HG03354 (cell line): ENCODE results near the gene P2RY11.

Experiments used
- ATAC-seq: cut with Tn5 transposase; IDR thresholded peaks from one replicate; pipeline ENCODE4 v1.9.1; 2021; ENCODE audit warnings: mild to moderate bottlenecking; ENCODE audit not compliant: unreplicated experiment, poor library complexity, severe bottlenecking

Gene P2RY11

DNA sequence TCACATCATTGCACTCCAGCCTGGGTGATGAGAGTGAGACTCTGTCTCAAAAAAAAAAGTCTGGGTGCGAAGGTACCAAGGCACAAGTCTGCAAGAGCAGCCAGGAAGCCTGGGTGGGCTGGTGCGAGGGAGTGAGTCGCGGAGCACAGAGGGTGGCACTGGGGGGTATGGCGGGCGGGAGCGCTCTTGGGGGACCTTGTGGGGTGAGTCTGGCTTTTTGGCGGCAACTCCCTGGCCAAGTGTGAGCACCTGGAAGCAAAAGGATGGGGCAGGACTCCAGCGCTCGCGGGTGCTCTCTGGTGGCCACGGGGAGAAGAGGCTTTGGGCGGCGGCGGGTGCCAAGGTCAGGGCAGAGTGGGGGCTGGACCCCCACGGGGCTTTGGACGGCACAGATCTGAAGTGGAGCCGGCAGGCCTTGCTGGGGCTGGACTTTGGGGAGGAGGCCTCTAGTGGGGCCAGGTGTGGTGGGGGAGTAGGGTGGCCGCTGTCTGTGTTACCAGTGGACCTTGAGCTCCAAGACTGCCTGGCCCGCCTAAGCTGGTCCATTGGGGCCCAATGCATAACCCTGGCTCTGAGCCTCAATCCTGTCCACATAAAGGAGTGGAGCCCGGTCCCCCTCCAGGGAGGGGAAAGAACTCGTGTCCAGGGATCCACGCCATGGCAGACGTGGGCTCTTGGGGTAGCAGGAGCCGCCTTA, 1.6 kb downstream of the P2RY11 start:
- ATAC-seq: no peak

DNA sequence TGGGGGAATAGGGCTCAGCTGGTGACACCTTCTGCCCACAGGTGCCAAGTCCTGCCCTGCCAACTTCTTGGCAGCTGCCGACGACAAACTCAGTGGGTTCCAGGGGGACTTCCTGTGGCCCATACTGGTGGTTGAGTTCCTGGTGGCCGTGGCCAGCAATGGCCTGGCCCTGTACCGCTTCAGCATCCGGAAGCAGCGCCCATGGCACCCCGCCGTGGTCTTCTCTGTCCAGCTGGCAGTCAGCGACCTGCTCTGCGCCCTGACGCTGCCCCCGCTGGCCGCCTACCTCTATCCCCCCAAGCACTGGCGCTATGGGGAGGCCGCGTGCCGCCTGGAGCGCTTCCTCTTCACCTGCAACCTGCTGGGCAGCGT, 2.1 kb downstream of the P2RY11 start:
- no peak for ATAC-seq

DNA sequence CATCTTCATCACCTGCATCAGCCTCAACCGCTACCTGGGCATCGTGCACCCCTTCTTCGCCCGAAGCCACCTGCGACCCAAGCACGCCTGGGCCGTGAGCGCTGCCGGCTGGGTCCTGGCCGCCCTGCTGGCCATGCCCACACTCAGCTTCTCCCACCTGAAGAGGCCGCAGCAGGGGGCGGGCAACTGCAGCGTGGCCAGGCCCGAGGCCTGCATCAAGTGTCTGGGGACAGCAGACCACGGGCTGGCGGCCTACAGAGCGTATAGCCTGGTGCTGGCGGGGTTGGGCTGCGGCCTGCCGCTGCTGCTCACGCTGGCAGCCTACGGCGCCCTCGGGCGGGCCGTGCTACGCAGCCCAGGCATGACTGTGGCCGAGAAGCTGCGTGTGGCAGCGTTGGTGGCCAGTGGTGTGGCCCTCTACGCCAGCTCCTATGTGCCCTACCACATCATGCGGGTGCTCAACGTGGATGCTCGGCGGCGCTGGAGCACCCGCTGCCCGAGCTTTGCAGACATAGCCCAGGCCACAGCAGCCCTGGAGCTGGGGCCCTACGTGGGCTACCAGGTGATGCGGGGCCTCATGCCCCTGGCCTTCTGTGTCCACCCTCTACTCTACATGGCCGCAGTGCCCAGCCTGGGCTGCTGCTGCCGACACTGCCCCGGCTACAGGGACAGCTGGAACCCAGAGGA, 2.6 kb downstream of the P2RY11 start:
- no peak for ATAC-seq

DNA sequence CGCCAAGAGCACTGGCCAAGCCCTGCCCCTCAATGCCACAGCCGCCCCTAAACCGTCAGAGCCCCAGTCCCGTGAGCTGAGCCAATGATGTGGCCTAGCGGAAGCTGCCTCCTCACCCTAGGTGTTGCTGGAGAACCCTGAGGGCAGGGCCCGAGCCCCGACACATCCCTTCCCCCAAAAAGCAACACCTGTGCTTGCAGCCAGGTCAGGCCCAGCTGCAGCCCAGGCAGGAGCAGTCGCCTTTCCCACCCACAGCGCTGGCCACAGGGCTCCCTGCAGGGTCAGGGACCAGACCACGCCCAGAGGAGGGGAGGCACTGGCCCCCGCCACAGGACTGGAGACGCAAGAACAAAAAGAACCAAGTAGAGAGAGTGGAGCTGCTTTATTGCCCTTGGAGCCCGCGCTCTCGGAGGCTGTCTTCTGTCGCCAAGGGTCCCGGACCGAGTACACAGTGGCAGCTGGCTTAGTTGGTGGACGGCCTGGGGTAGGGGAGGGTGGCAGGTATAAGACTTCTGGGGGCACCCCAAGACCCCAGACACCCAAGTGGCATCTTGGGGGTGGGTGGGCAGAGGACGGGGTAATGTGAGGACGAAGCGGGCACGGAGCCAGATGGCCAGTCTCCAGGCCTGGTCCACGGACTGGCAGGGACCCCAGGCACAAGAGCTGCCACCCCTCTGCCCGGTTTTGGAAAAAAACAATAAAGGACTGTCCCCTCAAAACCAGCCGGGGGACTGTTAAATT, 3.3 kb downstream of the P2RY11 start:
- no peak for ATAC-seq

DNA sequence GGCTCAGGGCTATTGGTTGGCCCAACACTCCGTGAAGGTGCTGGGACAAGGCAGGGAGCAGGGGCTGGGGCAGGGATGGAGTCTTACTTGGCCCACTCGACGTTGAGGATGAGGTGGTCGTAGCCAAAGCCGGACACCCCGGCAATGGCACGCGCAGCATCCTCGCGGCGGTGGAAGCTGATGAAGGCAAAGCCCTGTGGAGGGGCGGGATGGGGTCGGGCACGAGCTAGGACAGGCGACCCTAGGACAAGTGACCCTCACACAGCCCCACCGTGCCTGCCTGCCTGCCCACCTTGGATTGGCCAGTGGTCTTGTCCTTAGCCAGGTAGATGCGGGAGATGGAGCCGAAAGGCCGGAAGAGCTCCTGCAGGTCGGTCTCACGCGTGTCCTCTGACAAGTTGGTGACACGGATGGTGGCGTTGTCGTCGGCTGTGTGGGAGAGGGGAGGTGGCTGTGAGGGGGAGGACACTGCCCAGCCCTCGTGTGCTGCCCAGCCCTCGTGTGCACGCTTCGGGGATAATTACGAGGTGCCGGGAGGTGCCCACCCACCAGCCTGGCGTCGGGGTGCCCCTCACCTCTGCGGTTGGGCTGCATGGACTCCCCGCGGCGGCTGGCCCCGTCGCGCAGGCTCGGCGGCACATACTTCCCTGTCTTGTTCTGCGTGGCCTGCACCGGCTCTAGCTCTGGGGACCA, 4.0 kb downstream of the P2RY11 start:
- ATAC-seq: no peak

DNA sequence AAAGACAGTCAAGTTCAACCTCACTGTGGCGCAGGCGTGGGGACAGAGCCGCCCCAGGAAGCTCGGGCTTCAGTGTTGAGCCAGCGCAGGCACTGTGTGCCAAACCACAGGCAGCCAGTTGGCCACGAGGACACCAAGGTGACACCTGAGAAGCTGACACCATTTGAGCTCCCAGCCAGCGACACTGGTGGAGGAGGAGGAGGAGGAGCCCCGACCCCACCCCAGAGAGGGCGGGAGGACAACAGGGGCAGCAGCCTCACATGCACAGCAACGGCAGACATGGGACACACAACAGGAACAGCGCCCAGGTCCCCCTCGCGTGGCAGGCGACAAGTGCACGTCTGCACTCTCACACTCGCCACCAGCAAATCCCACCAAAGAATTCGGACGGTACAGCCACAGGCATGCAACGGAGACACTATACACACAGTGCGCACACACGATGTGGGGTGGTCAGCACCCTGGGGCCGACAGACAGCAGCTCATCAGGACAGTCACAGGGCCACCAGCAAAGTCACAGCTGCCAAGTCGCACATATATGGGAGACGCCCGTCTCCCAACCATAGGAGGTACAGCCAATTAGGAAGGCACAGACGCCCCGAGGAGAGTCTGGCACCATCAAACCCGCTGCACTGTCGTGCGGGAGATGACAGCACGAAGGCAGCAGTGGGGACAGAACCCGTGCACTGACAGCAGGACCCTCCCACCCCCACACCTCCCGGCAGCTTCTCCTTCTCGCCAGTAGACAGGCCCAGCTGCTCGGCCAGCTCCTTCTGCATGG, 4.8 kb downstream of the P2RY11 start:
- ATAC-seq: no peak

DNA sequence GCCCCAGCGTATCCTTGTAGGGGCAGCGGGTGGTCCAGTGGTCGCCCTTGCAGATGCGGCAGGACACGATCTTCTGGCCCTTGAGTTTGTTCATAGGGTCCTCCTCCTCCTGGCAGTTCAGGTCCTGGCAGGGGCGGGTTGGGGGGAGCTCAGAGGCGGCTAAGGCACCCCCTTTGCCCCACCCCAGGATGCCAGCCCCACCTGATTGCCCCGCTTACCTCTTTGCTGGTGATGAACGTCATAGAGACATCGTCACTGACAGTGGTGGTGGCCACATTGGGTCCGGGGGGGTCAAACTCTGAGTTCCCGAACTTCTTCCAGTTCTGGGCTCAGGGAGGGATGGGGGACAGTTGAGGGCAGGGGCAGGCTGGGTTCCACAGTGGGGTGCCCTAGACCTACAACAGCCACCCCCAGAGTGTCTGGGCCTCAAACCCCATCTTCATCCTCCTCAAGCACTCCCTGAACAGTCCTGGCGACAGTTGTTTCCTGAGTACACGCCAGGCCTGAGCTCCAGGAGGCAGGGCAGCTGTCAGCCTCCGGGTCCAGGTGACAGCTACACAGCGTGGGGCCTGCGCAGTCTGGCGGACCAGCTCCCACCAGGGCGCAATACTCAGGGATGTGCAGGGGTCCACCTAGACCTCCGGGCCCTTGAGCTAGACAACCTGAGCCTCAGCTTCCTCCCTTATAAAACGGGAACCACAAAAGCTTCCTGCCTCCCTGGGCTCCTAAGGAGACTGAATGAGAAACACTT, 5.5 kb downstream of the P2RY11 start:
- ATAC-seq: no peak

DNA sequence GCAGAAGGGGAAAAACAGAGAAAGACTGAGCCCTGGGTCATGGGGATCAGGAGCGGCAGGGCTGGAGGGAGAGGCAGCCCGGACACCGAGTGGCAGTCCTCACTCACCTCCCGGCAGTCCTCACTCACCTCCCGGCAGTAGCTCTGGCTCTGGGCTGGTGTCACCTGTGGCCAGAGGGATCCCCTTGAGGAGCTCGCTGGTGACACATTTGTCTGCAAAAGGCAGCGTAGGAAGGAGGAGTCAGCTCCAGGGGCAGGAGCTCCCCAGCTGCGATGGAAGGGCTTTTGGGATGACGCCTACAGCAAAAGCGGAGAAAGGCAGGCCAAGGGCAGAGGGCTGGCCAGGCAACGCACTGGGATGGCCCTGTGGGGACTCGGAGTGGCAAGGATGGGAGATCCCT, 7.5 kb downstream of the P2RY11 start:
- ATAC-seq: no peak

DNA sequence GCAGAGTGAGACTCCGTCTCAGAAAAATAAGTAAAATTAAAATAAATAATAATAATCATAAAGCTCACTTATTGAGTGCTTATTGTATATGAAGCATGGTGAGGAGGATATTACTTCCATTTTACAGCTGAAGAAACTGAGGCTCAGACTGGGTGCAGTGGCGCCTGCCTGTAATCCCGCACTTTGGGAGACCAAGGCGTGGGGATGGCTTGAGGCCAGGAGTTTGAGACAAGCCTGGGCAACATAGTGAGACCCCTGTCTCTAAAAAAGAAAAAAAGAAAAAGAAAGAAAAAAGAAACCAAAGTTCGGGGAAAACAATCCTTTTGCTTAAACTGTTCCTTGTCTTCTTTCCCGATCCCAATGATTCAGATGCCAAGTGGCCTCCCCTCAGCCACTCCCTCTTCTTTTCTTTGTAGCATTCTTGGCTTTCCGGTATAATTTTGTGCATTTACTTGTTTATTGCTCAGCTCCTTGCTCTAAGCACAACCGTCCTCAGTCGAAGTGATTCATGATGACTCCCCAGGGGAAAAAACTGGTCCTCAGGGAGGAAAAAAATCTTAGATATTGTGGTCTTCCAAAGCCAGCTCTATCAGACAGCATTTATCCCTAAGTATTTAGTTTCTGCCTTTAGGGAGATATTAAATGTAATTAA, 9.2 kb downstream of the P2RY11 start:
- no peak for ATAC-seq

DNA sequence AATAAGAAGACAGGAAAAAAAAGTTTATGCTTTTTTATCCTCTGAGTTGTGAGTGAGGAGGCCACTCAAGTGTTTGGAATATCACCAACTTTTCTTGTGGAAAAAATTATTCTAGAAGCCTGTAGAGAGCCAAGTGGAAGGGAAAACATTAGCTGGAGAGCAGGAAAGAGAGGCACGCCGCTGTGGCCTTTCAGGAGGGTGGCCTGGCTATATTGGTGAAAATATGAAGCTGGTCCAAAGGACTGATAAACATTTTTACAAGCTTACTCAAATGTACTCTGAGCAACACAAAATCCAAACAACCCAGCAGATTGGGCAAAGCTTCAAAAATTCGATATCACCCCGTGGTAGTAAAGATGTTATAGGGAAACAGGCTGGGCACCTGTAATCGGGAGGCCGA, 10.6 kb downstream of the P2RY11 start:
- no peak for ATAC-seq

DNA sequence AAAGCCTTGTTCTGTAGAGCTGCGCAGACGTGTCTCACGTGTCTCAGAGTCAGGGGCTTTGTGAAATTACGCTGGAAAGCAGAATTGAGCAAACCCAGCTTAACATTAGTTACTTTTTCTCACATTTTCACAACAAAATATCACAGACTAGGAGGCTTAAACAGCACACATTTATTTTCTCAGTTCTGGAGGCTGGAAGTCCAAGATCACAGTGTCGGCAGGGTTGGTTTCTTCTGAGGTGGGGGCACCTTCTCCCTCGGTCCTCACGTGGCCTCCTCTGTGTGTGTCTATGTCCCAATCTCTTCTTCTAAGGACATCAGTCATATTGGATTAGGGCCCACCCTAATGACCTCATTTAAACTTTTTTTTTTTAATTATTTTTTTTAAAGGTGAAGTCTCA, 12.9 kb downstream of the P2RY11 start:
- ATAC-seq: no peak

DNA sequence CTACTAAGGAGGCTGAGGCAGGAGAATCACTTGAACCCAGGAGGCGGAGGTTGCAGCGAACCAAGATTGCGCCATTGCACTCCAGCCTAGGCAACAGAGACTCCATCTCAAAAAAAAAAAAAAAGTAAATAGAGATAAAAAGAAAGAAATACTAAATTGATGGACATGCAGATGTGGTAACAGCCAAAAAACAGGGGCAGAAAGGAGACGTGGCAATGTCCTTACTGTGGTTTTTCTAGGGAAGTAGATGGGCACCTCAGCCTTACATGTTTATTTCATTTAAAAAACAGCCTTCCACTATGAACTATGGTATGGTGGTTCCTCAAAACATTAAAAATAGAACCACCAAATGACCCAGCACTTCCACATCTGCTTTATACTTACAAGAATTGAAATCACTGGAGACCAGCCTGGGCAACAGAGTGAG, 14.7 kb downstream of the P2RY11 start:
- ATAC-seq: no peak

DNA sequence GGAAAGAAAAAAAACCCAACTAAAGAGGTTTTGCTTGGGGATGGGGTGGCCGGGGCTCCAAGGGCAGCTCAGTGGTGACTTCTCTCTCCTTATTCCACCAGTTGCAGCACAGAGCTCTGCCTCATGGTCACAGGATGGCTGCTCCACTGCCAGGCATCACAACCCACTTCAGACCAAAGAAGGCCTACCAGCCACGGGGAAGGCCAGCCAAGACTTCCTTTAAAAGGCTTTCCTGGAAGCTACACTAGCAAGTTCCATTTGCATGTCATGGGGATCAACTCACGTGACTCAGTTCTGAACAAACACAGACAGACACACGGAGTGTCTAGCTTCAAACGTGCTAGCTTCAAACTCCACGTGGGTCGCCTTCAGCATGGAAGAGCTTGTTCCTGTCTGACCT, 21.4 kb downstream of the P2RY11 start:
- no peak for ATAC-seq

DNA sequence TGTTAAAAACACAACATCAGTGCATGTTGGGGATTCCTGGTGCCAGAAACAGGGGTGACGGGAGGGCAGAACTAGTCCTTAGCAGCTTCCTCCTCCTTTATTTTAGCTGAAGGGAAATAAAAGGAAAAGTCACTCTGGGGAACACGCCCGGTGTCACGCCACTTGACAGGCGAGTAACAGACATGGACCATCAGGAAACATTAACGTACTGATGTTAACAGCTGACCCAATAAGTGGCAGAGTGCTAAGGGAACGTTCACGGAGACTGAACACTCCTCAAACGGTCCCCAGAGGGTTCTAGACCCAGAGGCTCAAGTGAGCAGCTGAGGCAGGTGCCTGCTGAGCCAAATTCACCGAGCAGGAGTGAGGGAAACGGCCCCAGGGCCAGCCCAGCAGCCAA, 22.1 kb downstream of the P2RY11 start:
- ATAC-seq: no peak

DNA sequence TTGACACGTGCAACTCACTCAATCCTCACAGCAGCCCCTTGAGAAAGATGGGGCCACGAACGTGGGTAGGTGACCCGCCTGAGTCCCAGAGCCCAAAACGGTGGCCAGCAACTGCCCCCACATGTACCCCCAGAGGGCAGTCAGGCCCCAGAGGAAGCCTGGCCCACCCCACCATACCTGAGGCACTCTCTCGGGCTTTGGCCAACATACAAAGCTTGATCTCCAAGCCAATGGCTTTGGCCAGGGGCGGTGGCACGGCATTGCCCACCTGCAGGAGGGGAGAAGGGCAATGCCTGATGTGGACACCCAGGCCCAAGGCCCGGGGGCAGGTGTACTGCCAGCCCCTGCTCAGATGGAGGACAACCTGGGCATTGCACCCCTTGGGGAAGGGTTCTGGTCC, 22.5 kb downstream of the P2RY11 start:
- no peak for ATAC-seq

DNA sequence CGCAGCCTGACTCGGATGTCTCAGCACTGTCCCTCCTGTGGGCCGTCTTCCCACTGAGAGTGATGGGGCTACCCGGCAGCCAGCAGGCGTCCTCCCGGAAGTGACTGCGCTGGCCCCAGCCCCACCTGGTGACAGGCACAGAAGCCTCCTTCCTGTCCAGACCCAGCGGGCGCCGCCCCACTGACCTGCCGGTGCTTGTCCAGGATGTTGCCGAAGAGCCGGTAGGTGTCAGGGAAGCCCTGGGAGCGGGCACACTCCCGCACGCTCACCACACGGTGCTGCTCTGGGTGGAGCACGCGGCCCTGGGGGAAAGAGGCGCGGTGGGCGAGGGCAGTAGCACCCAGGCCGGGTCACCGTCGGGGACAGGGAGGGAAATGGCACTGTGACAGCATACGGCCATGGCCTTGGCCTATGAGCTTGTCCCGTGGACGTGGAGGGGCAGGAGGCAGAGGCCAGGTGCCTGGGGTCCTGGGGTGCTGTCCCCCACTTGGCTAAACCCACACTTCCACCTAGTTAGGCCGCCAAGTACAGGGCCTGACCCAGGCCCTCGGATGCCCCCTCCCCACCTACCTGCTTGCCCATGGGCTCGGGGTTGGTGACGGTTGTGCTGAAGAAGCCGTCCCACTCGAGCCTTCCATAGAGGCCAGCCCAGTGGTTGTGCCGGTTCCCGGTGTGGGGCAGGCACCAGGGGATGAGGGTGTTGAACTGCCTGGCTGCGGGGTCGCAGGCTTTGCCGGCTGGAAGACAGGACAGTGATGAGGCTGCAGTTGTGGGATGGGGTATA, 24.2 kb downstream of the P2RY11 start:
- ATAC-seq: no peak

DNA sequence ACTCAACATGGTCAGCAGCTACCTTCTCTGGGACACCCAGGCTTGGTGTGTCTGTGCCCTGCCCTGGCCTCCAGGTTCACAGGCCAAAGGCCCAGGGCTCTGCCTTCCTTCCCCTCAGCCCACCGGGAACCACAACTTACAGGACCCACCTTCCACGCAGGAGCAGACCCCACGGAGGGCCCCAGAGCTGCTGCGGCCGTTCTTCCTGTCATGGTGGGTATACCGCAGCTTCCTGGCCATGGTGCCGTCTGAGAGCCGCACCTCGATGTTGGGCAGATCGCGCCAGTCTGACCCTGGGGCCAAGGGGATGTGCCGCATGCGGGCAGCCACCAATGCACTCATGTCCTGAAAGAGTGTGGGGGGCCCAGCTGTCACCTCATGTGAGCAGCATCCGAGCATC, 25.4 kb downstream of the P2RY11 start:
- no peak for ATAC-seq
